Tibial nerve (tissue), 4 donors: ENCODE results near the gene RIN1.

Experiments used
- CTCF ChIP-seq, 5 experiments: fragments of 200-600 bp in 3 of 5; fragments of 450-650 bp in 2 of 5; sonication (generic) in 3 of 5; IDR thresholded peaks; one replicate each; pipeline ENCODE4 v1.5.1; 2016 to 2019; ENCODE audit warnings: antibody characterized with exemption in 5 of 5, mild to moderate bottlenecking in 3 of 5, moderate library complexity in 2 of 5
- EP300 ChIP-seq, 2 donors: sonication (generic); formaldehyde crosslinking; IDR thresholded peaks; one replicate each; pipeline ENCODE4 v1.6.1; 2017; ENCODE audit warnings: antibody characterized with exemption in 2 of 2, mild to moderate bottlenecking in 1 of 2
- POLR2A ChIP-seq, 2 donors: fragments of 450-650 bp; IDR thresholded peaks; one replicate each; pipeline ENCODE4 v1.6.1; 2017; ENCODE audit warnings: antibody characterized with exemption in 2 of 2, mild to moderate bottlenecking in 2 of 2, moderate library complexity in 2 of 2

GRCh38 chr11:66344550-66345315 lies 8.5 kb upstream of the RIN1 start, which contains the start of gene BRMS1:
- TF ChIP-seq CTCF (IDR thresholded peaks at IDR 0.05) (peak in 4 of 5 experiments; percentile 10 to 62 (median 28)), POLR2A (IDR thresholded peaks at IDR 0.05) (peak in 1 of 2 donors; percentile 61), EP300 (IDR thresholded peaks at IDR 0.05) (peak; percentile 95 to 96)
